ENCODE results near the gene DEFB131A. TPM values are rescaled to one million over a fixed set of nuclear protein-coding genes. Genes with fewer than 3 reads are reported as not detected.
"Not testable (repeated sequence)": the region's sequence is repeated elsewhere in the genome, so short reads cannot be mapped to it uniquely, and the experiment has no call there.

The DEFB131A gene
- total RNA-seq, 1 donor from 2014 or later = not detected

DNA sequence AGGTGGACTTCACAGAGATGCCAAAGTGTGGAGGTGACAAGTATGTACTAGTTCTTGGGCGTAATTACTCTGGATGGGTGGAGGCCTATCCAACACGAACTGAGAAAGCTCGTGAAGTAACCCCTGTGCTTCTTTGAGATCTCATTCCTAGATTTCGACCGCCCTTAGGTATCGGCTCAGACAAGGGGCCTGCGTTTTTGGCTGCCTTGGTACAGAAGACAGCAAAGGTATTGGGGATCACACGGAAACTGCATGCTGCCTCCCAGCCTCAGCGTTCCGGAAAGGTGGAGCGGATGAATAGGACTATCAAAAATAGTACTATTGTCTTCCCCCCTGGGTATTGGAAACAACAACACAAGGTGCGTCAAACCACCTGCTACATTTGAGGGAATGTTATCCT is 35.9 kb downstream of the DEFB131A start:
- not testable (repeated sequence) for DNase-seq (ENCODE audit: low read depth); H3K27me3 ChIP-seq (ENCODE audit: control insufficient read depth, insufficient read depth, low read length); H3K4me3 ChIP-seq (ENCODE audit: low read depth, low read length); H3K36me3 ChIP-seq (ENCODE audit: control insufficient read depth, insufficient read depth, low read length)

GRCh38 chr4:9482871-9483270 is 38.7 kb downstream of the DEFB131A start:
- H3K27me3 ChIP-seq (ENCODE audit: control insufficient read depth, insufficient read depth, low read length); H3K4me3 ChIP-seq (ENCODE audit: low read depth, low read length); DNase-seq (ENCODE audit: low read depth); H3K36me3 ChIP-seq (ENCODE audit: control insufficient read depth, insufficient read depth, low read length): not testable (repeated sequence)

DNA sequence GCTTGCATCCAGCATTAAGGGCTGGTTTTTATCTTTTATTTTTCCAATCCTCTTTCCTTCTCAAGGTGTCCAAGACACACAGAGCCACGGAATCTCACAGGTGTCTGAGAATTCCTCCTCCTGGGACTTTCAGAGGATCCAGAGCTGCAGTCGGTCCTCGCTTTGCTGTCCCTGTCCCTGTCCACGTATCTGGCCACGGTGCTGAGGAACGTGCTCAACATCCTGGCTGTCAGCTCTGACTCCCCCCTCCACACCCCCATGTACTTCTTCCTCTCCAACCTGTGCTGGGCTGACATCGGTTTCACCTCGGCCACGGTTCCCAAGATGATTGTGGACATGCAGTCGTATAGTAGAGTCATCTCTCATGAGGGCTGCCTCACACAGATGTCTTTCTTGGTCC is 39.5 kb downstream of the DEFB131A start:
- not testable (repeated sequence) for H3K27me3 ChIP-seq (ENCODE audit: control insufficient read depth, insufficient read depth, low read length); DNase-seq (ENCODE audit: low read depth); H3K36me3 ChIP-seq (ENCODE audit: control insufficient read depth, insufficient read depth, low read length); H3K4me3 ChIP-seq (ENCODE audit: low read depth, low read length)

DNA sequence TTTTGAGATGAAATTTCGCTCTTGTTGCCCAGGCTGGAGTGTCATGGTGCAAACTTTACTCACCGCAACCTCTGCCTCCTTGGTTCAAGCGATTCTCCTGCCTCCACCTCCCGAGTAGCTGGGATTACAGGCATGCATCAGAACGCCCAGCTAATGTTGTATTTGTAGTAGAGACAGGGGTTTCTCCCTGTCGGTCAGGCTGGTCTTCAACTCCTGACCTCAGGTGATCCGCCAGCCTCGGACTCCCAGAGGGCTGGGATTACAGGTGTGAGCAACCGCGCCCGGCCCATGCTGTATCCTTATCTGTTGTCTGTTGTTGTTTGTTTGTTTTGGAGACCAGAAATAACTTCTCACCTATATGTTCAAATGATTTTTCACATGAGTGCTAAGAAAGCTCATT is 42.7 kb downstream of the DEFB131A start:
- not testable (repeated sequence) for DNase-seq (ENCODE audit: low read depth); H3K36me3 ChIP-seq (ENCODE audit: control insufficient read depth, insufficient read depth, low read length); H3K27me3 ChIP-seq (ENCODE audit: control insufficient read depth, insufficient read depth, low read length); H3K4me3 ChIP-seq (ENCODE audit: low read depth, low read length)

GRCh38 chr4:9488796-9489195 is 44.6 kb downstream of the DEFB131A start:
- H3K36me3 ChIP-seq (ENCODE audit: control insufficient read depth, insufficient read depth, low read length); H3K27me3 ChIP-seq (ENCODE audit: control insufficient read depth, insufficient read depth, low read length); DNase-seq (ENCODE audit: low read depth); H3K4me3 ChIP-seq (ENCODE audit: low read depth, low read length): not testable (repeated sequence)

GRCh38 chr4:9490496-9490895 is 46.3 kb downstream of the DEFB131A start:
- H3K27me3 ChIP-seq (ENCODE audit: control insufficient read depth, insufficient read depth, low read length) = not testable (repeated sequence)

GRCh38 chr4:9490986-9491385 is 46.8 kb downstream of the DEFB131A start:
- not testable (repeated sequence) for H3K4me3 ChIP-seq (ENCODE audit: low read depth, low read length); H3K36me3 ChIP-seq (ENCODE audit: control insufficient read depth, insufficient read depth, low read length); DNase-seq (ENCODE audit: low read depth); H3K27me3 ChIP-seq (ENCODE audit: control insufficient read depth, insufficient read depth, low read length)

More at GRCh38 chr4:9490496-9490895, 46.3 kb downstream of the DEFB131A start:
- H3K36me3 ChIP-seq (ENCODE audit: control insufficient read depth, insufficient read depth, low read length); H3K4me3 ChIP-seq (ENCODE audit: low read depth, low read length); DNase-seq (ENCODE audit: low read depth): not testable (repeated sequence)

- not testable (repeated sequence) for DNase-seq (ENCODE audit: low read depth); H3K4me3 ChIP-seq (ENCODE audit: low read depth, low read length); H3K36me3 ChIP-seq (ENCODE audit: control insufficient read depth, insufficient read depth, low read length)
- peaks cover 12% of the 10 kb centered on the region for H3K27me3 ChIP-seq (ENCODE audit: control insufficient read depth, insufficient read depth, low read length)
These were observed 49.4 kb downstream of the DEFB131A start for GRCh38 chr4:9493589-9493988.

- H3K4me3 ChIP-seq (ENCODE audit: low read depth, low read length); H3K36me3 ChIP-seq (ENCODE audit: control insufficient read depth, insufficient read depth, low read length); DNase-seq (ENCODE audit: low read depth): not testable (repeated sequence)
- H3K27me3 ChIP-seq (ENCODE audit: control insufficient read depth, insufficient read depth, low read length) = peaks cover 15% of the 10 kb centered on the region
These were observed 50.2 kb downstream of the DEFB131A start for GRCh38 chr4:9494256-9495035.

- TF ChIP-seq, protein P1, sequence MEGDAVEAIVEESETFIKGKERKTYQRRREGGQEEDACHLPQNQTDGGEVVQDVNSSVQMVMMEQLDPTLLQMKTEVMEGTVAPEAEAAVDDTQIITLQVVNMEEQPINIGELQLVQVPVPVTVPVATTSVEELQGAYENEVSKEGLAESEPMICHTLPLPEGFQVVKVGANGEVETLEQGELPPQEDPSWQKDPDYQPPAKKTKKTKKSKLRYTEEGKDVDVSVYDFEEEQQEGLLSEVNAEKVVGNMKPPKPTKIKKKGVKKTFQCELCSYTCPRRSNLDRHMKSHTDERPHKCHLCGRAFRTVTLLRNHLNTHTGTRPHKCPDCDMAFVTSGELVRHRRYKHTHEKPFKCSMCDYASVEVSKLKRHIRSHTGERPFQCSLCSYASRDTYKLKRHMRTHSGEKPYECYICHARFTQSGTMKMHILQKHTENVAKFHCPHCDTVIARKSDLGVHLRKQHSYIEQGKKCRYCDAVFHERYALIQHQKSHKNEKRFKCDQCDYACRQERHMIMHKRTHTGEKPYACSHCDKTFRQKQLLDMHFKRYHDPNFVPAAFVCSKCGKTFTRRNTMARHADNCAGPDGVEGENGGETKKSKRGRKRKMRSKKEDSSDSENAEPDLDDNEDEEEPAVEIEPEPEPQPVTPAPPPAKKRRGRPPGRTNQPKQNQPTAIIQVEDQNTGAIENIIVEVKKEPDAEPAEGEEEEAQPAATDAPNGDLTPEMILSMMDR (IDR thresholded peaks at IDR 0.05; ENCODE audit: insufficient read depth, low read length, poor library complexity, severe bottlenecking) = peak; percentile 54
- H3K36me3 ChIP-seq (ENCODE audit: control insufficient read depth, insufficient read depth, low read length); H3K4me3 ChIP-seq (ENCODE audit: low read depth, low read length): not testable (repeated sequence)
- peaks cover 15% of the 10 kb centered on the region for H3K27me3 ChIP-seq (ENCODE audit: control insufficient read depth, insufficient read depth, low read length)
- peak; percentile 9 for DNase-seq (ENCODE audit: low read depth)
These were observed 51.2 kb downstream of the DEFB131A start for GRCh38 chr4:9495443-9495842.

- peaks cover 15% of the 10 kb centered on the region for H3K27me3 ChIP-seq (ENCODE audit: control insufficient read depth, insufficient read depth, low read length)
- peak overlapping the region; percentile 12 for H3K4me3 ChIP-seq (ENCODE audit: low read depth, low read length)
- DNase-seq (ENCODE audit: low read depth); H3K36me3 ChIP-seq (ENCODE audit: control insufficient read depth, insufficient read depth, low read length): not testable (repeated sequence)
These were observed 53.6 kb downstream of the DEFB131A start for GRCh38 chr4:9497575-9498467.

DNA sequence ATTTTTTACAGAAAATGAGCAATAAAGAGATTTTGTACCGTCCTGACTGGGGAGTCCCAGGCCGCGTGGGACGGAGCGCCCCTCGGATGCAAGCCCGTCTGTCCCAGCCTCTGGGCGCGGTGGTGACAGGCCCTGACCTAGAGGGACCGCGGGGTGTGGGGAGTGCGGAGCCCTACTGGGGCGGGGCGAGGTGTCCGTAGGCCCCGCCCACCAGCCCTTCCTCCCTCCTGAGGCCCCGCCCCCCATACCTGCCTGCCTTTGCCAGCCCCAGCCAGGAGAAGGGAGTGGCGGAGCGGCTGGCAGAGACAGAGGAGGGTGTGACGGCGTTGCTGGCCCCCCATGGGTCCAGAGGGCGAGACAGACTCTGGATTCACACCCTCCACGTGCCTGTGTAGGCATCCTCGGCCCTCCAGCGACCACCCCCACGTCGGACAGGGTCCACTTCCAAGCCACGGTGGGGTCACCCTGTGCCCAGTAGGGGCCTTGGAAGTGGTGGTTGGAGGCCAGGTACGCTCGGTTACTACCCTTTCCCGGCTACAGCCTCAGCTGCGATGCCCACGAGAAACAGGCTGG is 54.3 kb downstream of the DEFB131A start:
- not testable (repeated sequence) for H3K36me3 ChIP-seq (ENCODE audit: control insufficient read depth, insufficient read depth, low read length); DNase-seq (ENCODE audit: low read depth)
- peak overlapping the region; percentile 12 for H3K4me3 ChIP-seq (ENCODE audit: low read depth, low read length)
- H3K27me3 ChIP-seq (ENCODE audit: control insufficient read depth, insufficient read depth, low read length) = peaks cover 15% of the 10 kb centered on the region

GRCh38 chr4:9499974-9500487 is 55.8 kb downstream of the DEFB131A start:
- not testable (repeated sequence) for H3K36me3 ChIP-seq (ENCODE audit: control insufficient read depth, insufficient read depth, low read length); DNase-seq (ENCODE audit: low read depth); H3K4me3 ChIP-seq (ENCODE audit: low read depth, low read length)
- peaks cover 15% of the 10 kb centered on the region for H3K27me3 ChIP-seq (ENCODE audit: control insufficient read depth, insufficient read depth, low read length)

All from kidney epithelial cell (primary cell).